Neural cell (in vitro differentiated cells): ENCODE measurements around the gene SLC41A3.

ENCODE experiments used
- CTCF ChIP-seq: fragments of 450-650 bp; IDR thresholded peaks from 2 replicates; pipeline ENCODE4 v1.5.1; 2014; ENCODE audit warnings: antibody characterized with exemption, mild to moderate bottlenecking, moderate library complexity; ENCODE audit not compliant: poor library complexity, severe bottlenecking
- EP300 ChIP-seq: fragments of 450-650 bp; conservative IDR thresholded peaks from 2 replicates; pipeline ENCODE4 v1.6.1; 2014; ENCODE audit warnings: antibody characterized with exemption, mild to moderate bottlenecking, moderate library complexity; ENCODE audit not compliant: poor library complexity, severe bottlenecking

DNA sequence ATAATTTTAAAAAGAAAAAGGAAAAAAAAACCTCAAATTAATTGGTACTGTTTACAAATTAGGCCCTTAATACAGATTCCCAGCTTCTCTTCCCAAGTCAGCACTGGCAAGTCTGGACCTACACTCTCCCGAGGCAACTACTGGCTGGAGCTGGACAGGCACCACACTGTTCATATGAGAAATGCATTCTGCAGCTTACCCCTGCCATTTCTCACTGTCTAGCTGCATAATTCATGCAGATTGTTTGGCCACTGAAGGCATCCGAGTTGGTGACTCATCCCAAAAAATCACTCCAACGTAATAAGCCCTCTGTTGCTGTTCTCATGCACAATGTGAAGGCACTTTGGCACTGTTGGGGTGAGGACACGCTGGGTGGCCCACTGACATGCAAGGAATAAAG lies 69.7 kb downstream of the SLC41A3 start:
- no peak for TF ChIP-seq CTCF
- no peak for TF ChIP-seq EP300
